ENCODE measurements around the gene SHMT1.
"Not testable (repeated sequence)": the region's sequence is repeated elsewhere in the genome, so short reads cannot be mapped to it uniquely, and the experiment has no call there.

The SHMT1 gene

GRCh38 chr17:18324140-18325050 is 39.0 kb downstream of the SHMT1 start:
- DNase-seq: no peak

GRCh38 chr17:18323507-18324139 is 39.7 kb downstream of the SHMT1 start:
- no peak for DNase-seq

GRCh38 chr17:18323007-18323406 is 40.3 kb downstream of the SHMT1 start:
- no peak for DNase-seq

GRCh38 chr17:18322522-18322921 is 40.8 kb downstream of the SHMT1 start:
- no peak for DNase-seq

- DNase-seq: no peak
Observed at GRCh38 chr17:18321309-18321708, 42.0 kb downstream of the SHMT1 start.

GRCh38 chr17:18320301-18320700 is 43.0 kb downstream of the SHMT1 start:
- no peak for DNase-seq

- no peak for DNase-seq
Observed at GRCh38 chr17:18319604-18320256, 43.6 kb downstream of the SHMT1 start.

GRCh38 chr17:18318771-18319450 is 44.4 kb downstream of the SHMT1 start:
- DNase-seq: no peak

- DNase-seq: no peak
Observed at GRCh38 chr17:18318117-18318516, 45.2 kb downstream of the SHMT1 start.

- no peak for DNase-seq
Observed at GRCh38 chr17:18315961-18316360, 47.4 kb downstream of the SHMT1 start.

- DNase-seq: no peak
Observed at GRCh38 chr17:18315562-18315922, 47.8 kb downstream of the SHMT1 start.

GRCh38 chr17:18314731-18315561 is 48.4 kb downstream of the SHMT1 start, which contains the start of the genes SMCR8 and TOP3A:
TSS of gene SMCR8 (plus strand) at chr17:18315293. CDS start at chr17:18315790, 497 bp downstream.
TSS of gene TOP3A (minus strand) at chr17:18314994. CDS start at chr17:18314778, 216 bp downstream.
- peak; percentile 97 for DNase-seq

GRCh38 chr17:18314059-18314730 is 49.2 kb downstream of the SHMT1 start:
- no peak for DNase-seq

GRCh38 chr17:18309202-18309601 is 54.1 kb downstream of the SHMT1 start:
- DNase-seq: no peak

- DNase-seq: not testable (repeated sequence)
Observed at GRCh38 chr17:18303206-18303605, 60.1 kb downstream of the SHMT1 start.

GRCh38 chr17:18300725-18301480 is 62.4 kb downstream of the SHMT1 start:
- no peak for DNase-seq

GRCh38 chr17:18298061-18298460 is 65.3 kb downstream of the SHMT1 start:
- DNase-seq: not testable (repeated sequence)

GRCh38 chr17:18291718-18292540 is 71.4 kb downstream of the SHMT1 start:
- no peak for DNase-seq

- DNase-seq: no peak
Observed at GRCh38 chr17:18285296-18285695, 78.1 kb downstream of the SHMT1 start.

GRCh38 chr17:18281788-18282187 is 81.6 kb downstream of the SHMT1 start:
- DNase-seq: no peak
